A549 (cell line): Measurements from ENCODE around the gene TUBB6.

Experiments used
- HEYL ChIP-seq: fragments of 250-450 bp; sonication (Bioruptor Pico); IDR thresholded peaks from 2 replicates; pipeline ENCODE4 v1.8.0; 2021; ENCODE audit warnings: mild to moderate bottlenecking, moderate library complexity
- KDM1A ChIP-seq: fragments of 200-600 bp; sonication (generic); IDR thresholded peaks from 2 replicates; pipeline ENCODE4 v1.6.1; 2016; ENCODE audit warnings: low read depth, mild to moderate bottlenecking

DNA sequence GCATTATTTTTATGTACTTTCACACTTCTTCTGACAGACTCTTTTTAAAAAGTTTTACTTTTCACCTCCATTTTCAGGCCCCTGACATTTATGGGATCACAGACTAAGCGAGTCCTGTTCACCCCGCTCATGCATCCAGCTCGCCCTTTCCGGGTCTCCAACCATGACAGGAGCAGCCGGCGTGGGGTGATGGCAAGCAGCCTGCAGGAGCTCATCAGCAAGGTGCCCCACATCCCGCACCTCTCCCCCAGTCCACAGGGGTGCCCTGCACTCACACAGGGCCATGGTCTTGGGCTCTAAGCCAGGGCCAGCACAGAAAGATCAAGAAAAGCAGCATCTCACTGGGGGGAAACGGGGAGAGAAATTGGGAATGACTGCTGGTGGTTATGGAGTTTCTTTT is 45.3 kb upstream of the TUBB6 start:
- TF ChIP-seq HEYL (CRISPR knock-in tag): no peak
- no peak for TF ChIP-seq KDM1A
